K562 (cell line): Measurements from ENCODE around the gene TMC6. TPM values are rescaled to one million over a fixed set of nuclear protein-coding genes. Genes with fewer than 3 reads are reported as not detected.

Experiments
- ATAC-seq: fragments of 200-7000 bp; cut with Tn5 transposase; 3 replicates; pipeline ENCODE4 v1.9.1; 2020; ENCODE audit warnings: moderate library complexity
- BruUV-seq: library from RNA; stranded (reverse); fragments of 400-500 nt; replicated peaks from 2 replicates; lab custom pipeline; 2021; lab: Mats Ljungman, UMichigan
- CTCF ChIA-PET: fragments of 300-600 bp; formaldehyde crosslinking; extraction: SDS; loops from one replicate; lab custom pipeline; 2021; ENCODE audit warnings: low intra/inter-chr PET ratio; lab: Yijun Ruan, JAX
- POLR2A ChIA-PET: fragments of 300-600, 350-650 bp; sonication (Branson Sonifier 250); formaldehyde crosslinking; extraction: SDS; loops from one replicate; lab custom pipeline; 2021; ENCODE audit warnings: antibody characterized with exemption, inconsistent platforms; lab: Yijun Ruan, JAX
- DNase-seq, 4 experiments: peaks; one replicate each; pipeline versions ENCODE4 v3.0.0 to v3.0.0-alpha.2; 2011 to 2018; ENCODE audit warnings: low spot score in 3 of 4, mixed read lengths in 3 of 4; ENCODE audit errors: extremely low read depth in 1 of 4
- FAIRE-seq: peaks from 2 replicates; lab custom pipeline; 2011; peaks lifted over from hg19 to GRCh38; lab: Jason Lieb, UNC
- H2AFZ ChIP-seq: 2 replicates; pipeline ENCODE4 v1.6.0; 2011; ENCODE audit warnings: low read depth, low read length, control low read depth, inconsistent platforms
- H3K27ac ChIP-seq: fragments of 200-600 bp; 3 replicates; pipeline ENCODE4 v1.8.0; 2011; ENCODE audit warnings: low read depth, mild to moderate bottlenecking, control low read depth, inconsistent platforms, low read length, moderate library complexity, mixed read lengths; ENCODE audit errors: extremely low read depth
- H3K27me3 ChIP-seq, 2 experiments: fragments of 300-600 bp in 1 of 2; 2 replicates in 1 of 2; 3 replicates in 1 of 2; pipeline versions ENCODE4 v1.6.0 to v1.8.0; 2011; ENCODE audit warnings: inconsistent platforms in 2 of 2, low read length in 2 of 2, mild to moderate bottlenecking in 1 of 2, mixed read lengths in 1 of 2, moderate library complexity in 1 of 2; ENCODE audit not compliant: control insufficient read depth in 2 of 2, insufficient read depth in 2 of 2
- H3K36me3 ChIP-seq: fragments of 300-600 bp; 3 replicates; pipeline ENCODE4 v1.8.0; 2011; ENCODE audit warnings: mild to moderate bottlenecking, low read length, inconsistent platforms; ENCODE audit not compliant: control insufficient read depth, insufficient read depth
- H3K4me1 ChIP-seq, 2 experiments: fragments of 200-600 bp in 1 of 2; replicated peaks in 1 of 2; 2 replicates in 1 of 2; 3 replicates in 1 of 2; pipeline versions ENCODE4 v1.5.1 to v1.8.0; 2011; ENCODE audit warnings: inconsistent platforms in 2 of 2, low read length in 2 of 2, mild to moderate bottlenecking in 1 of 2, mixed read lengths in 1 of 2, moderate library complexity in 1 of 2; ENCODE audit not compliant: control insufficient read depth in 2 of 2, insufficient read depth in 2 of 2
- H3K4me2 ChIP-seq: 2 replicates; pipeline ENCODE4 v1.6.1; 2011; ENCODE audit warnings: low read length, control low read depth, inconsistent platforms, mixed read lengths; ENCODE audit not compliant: insufficient read depth
- H3K4me3 ChIP-seq: fragments of 200-600 bp; sonication (generic), shearing (Covaris generic); 2 replicates; pipeline ENCODE4 v1.5.1; 2016; ENCODE audit warnings: control low read depth, inconsistent platforms
- H3K79me2 ChIP-seq: fragments of 200-600 bp; 3 replicates; pipeline ENCODE4 v1.8.0; 2011; ENCODE audit warnings: low read length, inconsistent platforms; ENCODE audit not compliant: control insufficient read depth, insufficient read depth
- H3K9ac ChIP-seq, 2 experiments: 2 replicates each; pipeline versions ENCODE4 v1.6.0 to v1.6.1; 2011; ENCODE audit warnings: low read depth in 2 of 2, low read length in 2 of 2, control low read depth in 1 of 2, inconsistent platforms in 1 of 2, mild to moderate bottlenecking in 1 of 2, mixed read lengths in 1 of 2; ENCODE audit not compliant: insufficient read depth in 1 of 2
- H3K9me1 ChIP-seq: one replicate; pipeline ENCODE4 v1.6.0; 2011; ENCODE audit warnings: inconsistent platforms, mild to moderate bottlenecking, low read length, moderate library complexity; ENCODE audit not compliant: control insufficient read depth, insufficient read depth
- H3K9me3 ChIP-seq: replicated peaks from 2 replicates; pipeline ENCODE4 v1.5.1; 2011; ENCODE audit warnings: low read depth, low read length, inconsistent platforms; ENCODE audit not compliant: control insufficient read depth, insufficient read depth
- H4K20me1 ChIP-seq: replicated peaks from 2 replicates; pipeline ENCODE4 v1.6.1; 2011; ENCODE audit warnings: low read length, inconsistent platforms, mixed read lengths; ENCODE audit not compliant: control insufficient read depth, insufficient read depth
- MYC ChIP-seq, 2 experiments: fragments of 250-450 bp in 1 of 2; sonication (Bioruptor Pico) in 1 of 2; IDR thresholded peaks; 2 replicates each; pipeline versions ENCODE4 v1.5.1 to v1.6.1; 2012 to 2021; ENCODE audit warnings: low read depth in 2 of 2, borderline replicate concordance in 1 of 2, improper control_type of control experiment in 1 of 2, low read length in 1 of 2, mild to moderate bottlenecking in 1 of 2, moderate library complexity in 1 of 2
- POLR2AphosphoS2 ChIP-seq: IDR thresholded peaks from 2 replicates; pipeline ENCODE4 v1.6.1; 2012; ENCODE audit warnings: low read length, improper control_type of control experiment
- RNF2 ChIP-seq: sonication (generic); IDR thresholded peaks from 2 replicates; pipeline ENCODE4 v1.6.1; 2016
- WGBS: fragments of 100-300 bp; shearing (Covaris generic); methylation state at CpG from one replicate; pipeline ENCODE4 v1.1.6; 2016; ENCODE audit warnings: low coverage, mixed read lengths; ENCODE audit not compliant: insufficient coverage; ENCODE audit errors: missing lambda C conversion rate; 5-methylcytosine and 5-hydroxymethylcytosine counted together
- in situ Hi-C: fragments of 300-500 bp; cut with MboI; formaldehyde crosslinking; loops from 4 replicates; pipeline ENCODE4 v1.15.0; 2018; ENCODE audit warnings: inconsistent platforms, mixed read lengths
- intact Hi-C: fragments of 100-400 bp; cut with micrococcal nuclease; formaldehyde crosslinking; loops from 2 replicates; pipeline ENCODE4 v1.14.2; 2022
- polyA plus RNA-seq, 8 experiments: library from polyadenylated mRNA; depleted of rRNA in 4 of 8; stranded (reverse) in 5 of 8; unstranded in 3 of 8; fragments of >200 nt; fragmentation: Nextera tagmentation in 2 of 8; fragmentation: Illumina TruSeq in 1 of 8; extraction: Ambion mirVana in 2 of 8; extraction: Trizol in 1 of 8; gene quantifications; 2 replicates each; pipeline versions ENCODE4 v1.2.1 to v1.2.3, GENCODE V29; 2011 to 2014; ENCODE audit warnings: inconsistent platforms in 1 of 8, missing spikeins in 1 of 8
- total RNA-seq, 7 experiments: library from RNA; depleted of rRNA in 6 of 7; stranded (reverse); fragments of >200 nt in 6 of 7; fragmentation: Illumina TruSeq in 2 of 7; extraction: Trizol in 2 of 7; gene quantifications; 2 replicates each; pipeline versions ENCODE4 v1.2.1 to v1.2.3, GENCODE V29; 2011 to 2021; ENCODE audit warnings: low replicate concordance in 1 of 7
- TF ChIP-seq, protein P1 (sequence below): sonication (generic); formaldehyde crosslinking; IDR thresholded peaks from 2 replicates; pipeline ENCODE4 v1.9.0; 2022; ENCODE audit warnings: mild to moderate bottlenecking, missing genetic modification reagents
- TF ChIP-seq, protein P2 (sequence below): fragments of 200-400 bp; formaldehyde crosslinking; IDR thresholded peaks from 2 replicates; pipeline ENCODE4 v1.6.1; 2017; ENCODE audit warnings: mild to moderate bottlenecking, low read depth, low read length, moderate library complexity

TMC6 gene
- total and polyA plus RNA-seq, 9 of the 15 experiments (the other 6 are each of a cell fraction or from before 2014, with no cell fraction given): 4.1 to 351 (median 66.9) TPM

DNA sequence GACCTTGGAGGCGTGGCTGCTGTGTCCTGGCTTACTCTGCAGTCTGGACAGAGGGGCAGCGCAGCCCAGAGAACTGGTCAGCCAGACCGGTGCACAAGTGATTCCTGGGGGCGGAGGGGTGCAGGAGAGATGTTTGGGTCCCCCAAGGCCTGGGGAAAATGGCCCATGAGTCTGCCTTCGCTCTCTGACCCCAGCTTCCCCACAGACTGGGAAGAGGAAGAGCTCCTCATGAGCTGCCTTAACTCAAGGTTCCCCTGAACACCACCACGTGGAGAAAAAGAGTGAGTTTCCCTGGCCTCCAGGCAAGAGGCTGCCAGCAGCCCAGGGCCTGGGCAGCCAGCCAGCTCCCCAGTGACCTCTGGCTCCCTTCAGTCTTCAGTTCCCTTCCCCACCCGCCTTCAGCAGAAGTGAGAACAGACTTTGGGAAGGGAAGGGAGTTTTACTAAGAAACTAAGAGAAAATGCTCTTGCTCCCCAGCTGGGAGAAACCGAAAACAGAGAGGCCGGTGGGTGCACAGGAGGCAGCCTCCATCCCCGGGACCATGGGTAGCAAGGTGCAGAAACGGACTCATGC lies 15.7 kb upstream of the TMC6 start (continued):
- TF ChIP-seq POLR2AphosphoS2 (no peak), MYC (IDR thresholded peaks at IDR 0.05; ENCODE audit: low read depth, low read length) (peak; percentile 88), MYC (CRISPR knock-in tag; IDR thresholded peaks at IDR 0.05; ENCODE audit: borderline replicate concordance, low read depth) (no peak), RNF2 (no peak)

DNA sequence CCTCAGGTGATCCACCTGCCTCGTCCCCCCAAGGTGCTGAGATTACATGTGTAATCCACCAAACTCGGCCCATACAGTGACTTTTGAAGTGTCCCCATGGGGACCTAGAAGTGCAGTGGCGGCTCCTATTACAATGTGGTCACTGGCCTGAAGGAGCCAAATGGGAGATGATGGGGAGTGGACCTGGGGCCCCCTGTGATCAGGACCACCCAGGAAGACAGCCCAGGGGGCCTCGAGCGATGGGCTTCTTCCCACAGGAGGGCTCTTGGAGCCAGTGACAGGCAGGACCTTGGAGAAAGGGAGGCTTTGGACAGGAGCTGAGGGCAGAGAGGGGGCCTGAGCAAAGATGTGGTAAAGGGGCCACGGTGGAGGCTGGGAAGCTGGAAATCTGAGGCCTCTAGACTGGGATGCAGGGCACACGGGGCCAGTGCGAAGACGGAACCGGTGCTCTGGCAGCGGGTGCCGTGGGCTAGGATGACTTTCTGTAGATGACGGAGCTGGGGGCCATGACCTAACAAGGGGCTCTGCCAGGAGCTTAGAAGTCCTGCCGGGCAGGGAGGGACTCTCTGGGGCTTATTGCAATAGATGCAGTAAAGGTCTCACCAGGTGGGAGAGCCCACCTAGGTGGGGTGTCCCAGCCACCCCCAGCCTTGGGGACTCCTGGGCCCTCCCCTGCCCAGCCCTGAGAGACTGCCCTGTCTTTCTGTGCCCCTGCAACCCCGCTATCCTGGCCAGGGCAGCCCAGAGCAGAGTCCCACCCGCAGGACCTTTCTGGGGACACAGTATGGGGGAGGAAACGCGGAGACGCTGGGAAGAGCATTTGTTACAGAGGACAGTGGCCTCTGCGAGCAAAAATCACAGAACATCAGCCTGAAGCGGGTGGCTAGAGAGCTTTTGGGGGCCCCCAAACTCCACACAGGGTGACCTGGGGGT lies 14.9 kb upstream of the TMC6 start:
- Histone ChIP-seq H3K79me2 (peaks cover 29% of the 10 kb centered on the region), H3K36me3 (no peaks in the 10 kb centered on the region), H2AFZ (peak overlapping the region; percentile 87), H3K27ac (peak overlapping the region; percentile 74), H3K4me2 (peak overlapping the region; percentile 89), H3K4me3 (no peak overlapping the region), H3K9ac (peak overlapping the region; percentile 72 to 87), H3K9me1 (peaks cover 2% of the 10 kb centered on the region), H3K4me1 (peaks cover 68 to 98% of the 10 kb centered on the region in 2 experiments), H4K20me1 (no peaks in the 10 kb centered on the region), H3K9me3 (no peaks in the 10 kb centered on the region), H3K27me3 (no peaks in the 10 kb centered on the region)
- TF ChIP-seq, protein P1, sequence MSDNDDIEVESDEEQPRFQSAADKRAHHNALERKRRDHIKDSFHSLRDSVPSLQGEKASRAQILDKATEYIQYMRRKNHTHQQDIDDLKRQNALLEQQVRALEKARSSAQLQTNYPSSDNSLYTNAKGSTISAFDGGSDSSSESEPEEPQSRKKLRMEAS (CRISPR knock-in tag): 0 out of 2 replicates have a peak, but pooled peaks have one; percentile 3
- TF ChIP-seq, protein P2, sequence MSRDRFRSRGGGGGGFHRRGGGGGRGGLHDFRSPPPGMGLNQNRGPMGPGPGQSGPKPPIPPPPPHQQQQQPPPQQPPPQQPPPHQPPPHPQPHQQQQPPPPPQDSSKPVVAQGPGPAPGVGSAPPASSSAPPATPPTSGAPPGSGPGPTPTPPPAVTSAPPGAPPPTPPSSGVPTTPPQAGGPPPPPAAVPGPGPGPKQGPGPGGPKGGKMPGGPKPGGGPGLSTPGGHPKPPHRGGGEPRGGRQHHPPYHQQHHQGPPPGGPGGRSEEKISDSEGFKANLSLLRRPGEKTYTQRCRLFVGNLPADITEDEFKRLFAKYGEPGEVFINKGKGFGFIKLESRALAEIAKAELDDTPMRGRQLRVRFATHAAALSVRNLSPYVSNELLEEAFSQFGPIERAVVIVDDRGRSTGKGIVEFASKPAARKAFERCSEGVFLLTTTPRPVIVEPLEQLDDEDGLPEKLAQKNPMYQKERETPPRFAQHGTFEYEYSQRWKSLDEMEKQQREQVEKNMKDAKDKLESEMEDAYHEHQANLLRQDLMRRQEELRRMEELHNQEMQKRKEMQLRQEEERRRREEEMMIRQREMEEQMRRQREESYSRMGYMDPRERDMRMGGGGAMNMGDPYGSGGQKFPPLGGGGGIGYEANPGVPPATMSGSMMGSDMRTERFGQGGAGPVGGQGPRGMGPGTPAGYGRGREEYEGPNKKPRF: no peak
- ChIA-PET CTCF (no interaction called here), POLR2A (interaction anchor here (0.7 to 1.4 kb wide), 3 partner anchors 27 to 310 kb away, joined by 3 to 4 read pairs (median 3); no protein-coding TSS in a partner anchor)
- ATAC-seq: no peak
- intact Hi-C loops: loop anchor here (5.0 kb wide), 1 partner anchor 34 kb away; no protein-coding TSS in a partner anchor
- BruUV-seq: no TSS peak
- 75% methylated on average over 21 of the region's 21 CpGs for WGBS
- in situ Hi-C loops: no loop called here
- DNase-seq: no peak
- no peak for FAIRE-seq
